ENCODE data around the gene SIRPB2.

The SIRPB2 gene

GRCh38 chr20:1527923-1528322, 36.7 kb upstream of the SIRPB2 start:
- no peaks in the 10 kb centered on the region for H3K9me3 ChIP-seq (ENCODE audit: control insufficient read depth, insufficient read depth, low read length)
- H3K79me2 ChIP-seq (ENCODE audit: control insufficient read depth, low read length): no peaks in the 10 kb centered on the region
- TF ChIP-seq EZH2phosphoT487 (IDR thresholded peaks at IDR 0.05; ENCODE audit: borderline replicate concordance, low read length) (no peak), CTCF (IDR thresholded peaks at IDR 0.05; ENCODE audit: low read depth, low read length, poor library complexity, severe bottlenecking) (no peak)
- 0 out of 2 replicates have a peak, but pooled peaks cover 3% of the 10 kb centered on the region for H3F3A ChIP-seq (ENCODE audit: control insufficient read depth, insufficient read depth)
- no peak overlapping the region for H3K4me3 ChIP-seq (ENCODE audit: low read length)
- H3K4me2 ChIP-seq (ENCODE audit: low read length): no peak overlapping the region
- no peaks in the 10 kb centered on the region for H3K36me3 ChIP-seq (ENCODE audit: control insufficient read depth, low read length)
- H4K20me1 ChIP-seq (ENCODE audit: control insufficient read depth, insufficient read depth, low read depth, low read length): no peaks in the 10 kb centered on the region
- H3K27me3 ChIP-seq (ENCODE audit: control insufficient read depth, low read length): no peaks in the 10 kb centered on the region
- no peaks in the 10 kb centered on the region for H3K9me2 ChIP-seq (replicated peaks; ENCODE audit: control insufficient read depth, low read length)
- no peak overlapping the region for H3K27ac ChIP-seq (ENCODE audit: low read depth, low read length)
- H3K4me1 ChIP-seq (ENCODE audit: control insufficient read depth, low read length): peaks cover 29% of the 10 kb centered on the region

- Histone ChIP-seq H3K4me1 (ENCODE audit: control insufficient read depth, low read length) (peaks cover 33% of the 10 kb centered on the region), H3K4me3 (ENCODE audit: low read length) (no peak overlapping the region)
Observed at GRCh38 chr20:1526896-1527295, 35.7 kb upstream of the SIRPB2 start.

GRCh38 chr20:1526310-1526709, 35.1 kb upstream of the SIRPB2 start:
- Histone ChIP-seq H3K9me3 (ENCODE audit: control insufficient read depth, insufficient read depth, low read length) (no peaks in the 10 kb centered on the region), H3K4me3 (ENCODE audit: low read length) (no peak overlapping the region), H3K79me2 (ENCODE audit: control insufficient read depth, low read length) (no peaks in the 10 kb centered on the region), H3K4me1 (ENCODE audit: control insufficient read depth, low read length) (peaks cover 36% of the 10 kb centered on the region), H3K27me3 (ENCODE audit: control insufficient read depth, low read length) (no peaks in the 10 kb centered on the region), H3K36me3 (ENCODE audit: control insufficient read depth, low read length) (no peaks in the 10 kb centered on the region), H3K27ac (ENCODE audit: low read depth, low read length) (no peak overlapping the region), H4K20me1 (ENCODE audit: control insufficient read depth, insufficient read depth, low read depth, low read length) (no peaks in the 10 kb centered on the region), H3F3A (ENCODE audit: control insufficient read depth, insufficient read depth) (0 out of 2 replicates have a peak, but pooled peaks cover 3% of the 10 kb centered on the region), H3K4me2 (ENCODE audit: low read length) (no peak overlapping the region), H3K9me2 (replicated peaks; ENCODE audit: control insufficient read depth, low read length) (no peaks in the 10 kb centered on the region)
- TF ChIP-seq EZH2phosphoT487 (IDR thresholded peaks at IDR 0.05; ENCODE audit: borderline replicate concordance, low read length) (no peak), CTCF (IDR thresholded peaks at IDR 0.05; ENCODE audit: low read depth, low read length, poor library complexity, severe bottlenecking) (no peak)

More at GRCh38 chr20:1526896-1527295, 35.7 kb upstream of the SIRPB2 start:
- Histone ChIP-seq H3K79me2 (ENCODE audit: control insufficient read depth, low read length) (no peaks in the 10 kb centered on the region), H3K27ac (ENCODE audit: low read depth, low read length) (no peak overlapping the region), H3K36me3 (ENCODE audit: control insufficient read depth, low read length) (no peaks in the 10 kb centered on the region), H3F3A (ENCODE audit: control insufficient read depth, insufficient read depth) (0 out of 2 replicates have a peak, but pooled peaks cover 3% of the 10 kb centered on the region), H3K4me2 (ENCODE audit: low read length) (no peak overlapping the region), H3K9me3 (ENCODE audit: control insufficient read depth, insufficient read depth, low read length) (no peaks in the 10 kb centered on the region), H4K20me1 (ENCODE audit: control insufficient read depth, insufficient read depth, low read depth, low read length) (no peaks in the 10 kb centered on the region), H3K27me3 (ENCODE audit: control insufficient read depth, low read length) (no peaks in the 10 kb centered on the region), H3K9me2 (replicated peaks; ENCODE audit: control insufficient read depth, low read length) (no peaks in the 10 kb centered on the region)
- no peak for TF ChIP-seq EZH2phosphoT487 (IDR thresholded peaks at IDR 0.05; ENCODE audit: borderline replicate concordance, low read length)

GRCh38 chr20:1524004-1524403, 32.8 kb upstream of the SIRPB2 start:
- Histone ChIP-seq H3K9me3 (ENCODE audit: control insufficient read depth, insufficient read depth, low read length) (no peaks in the 10 kb centered on the region), H3K4me3 (ENCODE audit: low read length) (peak overlapping the region; percentile 12; the same call in 1 of the 2 replicates), H3K4me1 (ENCODE audit: control insufficient read depth, low read length) (peaks cover 47% of the 10 kb centered on the region), H3K36me3 (ENCODE audit: control insufficient read depth, low read length) (no peaks in the 10 kb centered on the region), H3F3A (ENCODE audit: control insufficient read depth, insufficient read depth) (0 out of 2 replicates have a peak, but pooled peaks cover 3% of the 10 kb centered on the region), H3K27me3 (ENCODE audit: control insufficient read depth, low read length) (no peaks in the 10 kb centered on the region), H3K79me2 (ENCODE audit: control insufficient read depth, low read length) (no peaks in the 10 kb centered on the region), H3K9me2 (replicated peaks; ENCODE audit: control insufficient read depth, low read length) (no peaks in the 10 kb centered on the region), H3K4me2 (ENCODE audit: low read length) (peak overlapping the region; percentile 51), H4K20me1 (ENCODE audit: control insufficient read depth, insufficient read depth, low read depth, low read length) (no peaks in the 10 kb centered on the region), H3K27ac (ENCODE audit: low read depth, low read length) (peak overlapping the region; percentile 63)
- no peak for TF ChIP-seq EZH2phosphoT487 (IDR thresholded peaks at IDR 0.05; ENCODE audit: borderline replicate concordance, low read length)
- TF ChIP-seq CTCF (IDR thresholded peaks at IDR 0.05; ENCODE audit: low read depth, low read length, poor library complexity, severe bottlenecking): no peak

Measured in DOHH2 (cell line).